Gastrocnemius medialis (tissue), 4 donors: ENCODE measurements around the gene PHF2. TPM values are rescaled to one million over a fixed set of nuclear protein-coding genes. Genes with fewer than 3 reads are reported as not detected.

Experiments used
- ATAC-seq, 2 donors: fragments of 150-250 bp; one replicate each; pipeline ENCODE4 v1.9.1; 2016
- DNase-seq, 2 donors: peaks; one replicate each; pipeline ENCODE4 v3.0.0-alpha.2; 2019
- H3K27ac ChIP-seq, 4 donors: fragments of 200-600 bp; sonication (generic); 1 replicate in 1 of 4; 2 replicates in 3 of 4; pipeline ENCODE4 v1.5.1; 2016 to 2018; ENCODE audit warnings: mild to moderate bottlenecking in 2 of 4, moderate library complexity in 1 of 4
- H3K27me3 ChIP-seq, 3 donors: fragments of 200-600 bp; sonication (generic) in 2 of 3; 1 replicate in 1 of 3; 2 replicates in 2 of 3; pipeline versions ENCODE4 v1.5.1 to v1.6.0; 2016 to 2019; ENCODE audit warnings: mild to moderate bottlenecking in 1 of 3, moderate library complexity in 1 of 3
- H3K36me3 ChIP-seq, 2 donors: fragments of 200-600 bp; sonication (generic) in 1 of 2; one replicate each; pipeline ENCODE4 v1.5.1; 2017 to 2018
- H3K4me1 ChIP-seq, 2 donors: fragments of 200-600 bp; sonication (generic) in 1 of 2; one replicate each; pipeline ENCODE4 v1.5.1; 2016 to 2017; ENCODE audit warnings: mild to moderate bottlenecking in 2 of 2
- H3K4me3 ChIP-seq, 4 donors: fragments of 200-600 bp; sonication (generic) in 3 of 4; 1 replicate in 1 of 4; 2 replicates in 3 of 4; pipeline ENCODE4 v1.5.1; 2016 to 2019; ENCODE audit warnings: mild to moderate bottlenecking in 2 of 4
- H3K9me3 ChIP-seq, 3 donors: fragments of 200-600 bp; sonication (generic) in 2 of 3; 1 replicate in 1 of 3; 2 replicates in 2 of 3; pipeline ENCODE4 v1.5.1; 2016 to 2019
- POLR2A ChIP-seq, 2 donors: fragments of 450-650 bp; IDR thresholded peaks; one replicate each; pipeline ENCODE4 v1.6.1; 2017; ENCODE audit warnings: antibody characterized with exemption in 2 of 2, mild to moderate bottlenecking in 2 of 2, moderate library complexity in 2 of 2
- in situ Hi-C, 4 donors: fragments of 200-750 bp; cut with MboI; loops; one replicate each; pipeline versions ENCODE4 v1.15.0 to v1.8.0; 2017; ENCODE audit warnings: low sequenced_read_pairs in 4 of 4
- intact Hi-C: fragments of 100-400 bp; cut with DNase I; formaldehyde crosslinking; loops from one replicate; pipeline ENCODE4 v1.15.1; 2023; ENCODE audit warnings: low total_unique reads
- total RNA-seq, 4 donors: library from RNA; depleted of rRNA; stranded (reverse); fragments of >200 nt; gene quantifications; one replicate each; pipeline versions ENCODE4 v1.1.0 to v1.2.3, GENCODE V29; 2016
- TF ChIP-seq, protein P1 (sequence below), 5 experiments: fragments of 450-650 bp in 3 of 5; fragments of 200-600 bp in 2 of 5; sonication (generic) in 2 of 5; IDR thresholded peaks in 4 of 5; conservative IDR thresholded peaks in 1 of 5; 1 replicate in 4 of 5; 2 replicates in 1 of 5; pipeline ENCODE4 v1.5.1; 2016 to 2019; ENCODE audit warnings: antibody characterized with exemption in 5 of 5, mild to moderate bottlenecking in 3 of 5, moderate library complexity in 3 of 5

Gene PHF2
- total RNA-seq, 4 donors from 2014 or later, result 18.8 to 24.3 (median 21.9) TPM

DNA sequence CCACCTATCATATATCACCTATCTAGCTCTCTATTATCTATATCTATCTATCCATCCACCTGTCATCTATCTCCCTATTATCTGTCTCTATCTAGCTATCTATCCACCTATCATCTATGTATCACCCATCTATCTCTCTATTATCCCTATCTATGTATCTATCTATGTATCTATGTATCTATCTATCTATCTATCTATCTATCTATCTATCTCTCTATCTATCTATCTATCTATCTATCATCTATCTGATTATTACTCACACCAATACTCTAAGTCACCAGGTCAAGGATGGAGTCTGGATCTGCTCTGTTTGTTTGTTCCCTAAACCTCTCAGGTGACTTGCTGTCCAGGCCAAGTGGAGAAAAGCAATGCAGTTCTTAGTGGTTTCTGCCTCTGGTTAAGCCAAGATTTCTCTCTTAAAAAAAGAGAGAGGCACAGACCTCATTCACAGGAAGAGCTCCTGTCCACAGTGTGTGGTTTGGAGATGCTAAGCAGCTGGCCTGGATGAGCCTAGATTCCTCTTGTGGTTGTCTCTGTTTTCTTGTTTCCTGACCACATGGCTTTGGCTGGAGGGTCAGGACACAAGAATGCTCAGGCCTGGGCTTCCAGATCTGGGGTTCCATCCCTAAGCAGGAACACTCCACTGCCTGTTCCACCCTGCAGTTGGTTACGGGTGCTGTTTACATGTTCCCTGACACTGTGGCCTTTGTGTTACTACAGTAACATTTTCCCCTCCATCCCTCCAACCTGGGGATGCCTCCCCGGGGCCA, 133.4 kb downstream of the PHF2 start:
- no peak for TF ChIP-seq POLR2A (IDR thresholded peaks at IDR 0.05)
- TF ChIP-seq, protein P1, sequence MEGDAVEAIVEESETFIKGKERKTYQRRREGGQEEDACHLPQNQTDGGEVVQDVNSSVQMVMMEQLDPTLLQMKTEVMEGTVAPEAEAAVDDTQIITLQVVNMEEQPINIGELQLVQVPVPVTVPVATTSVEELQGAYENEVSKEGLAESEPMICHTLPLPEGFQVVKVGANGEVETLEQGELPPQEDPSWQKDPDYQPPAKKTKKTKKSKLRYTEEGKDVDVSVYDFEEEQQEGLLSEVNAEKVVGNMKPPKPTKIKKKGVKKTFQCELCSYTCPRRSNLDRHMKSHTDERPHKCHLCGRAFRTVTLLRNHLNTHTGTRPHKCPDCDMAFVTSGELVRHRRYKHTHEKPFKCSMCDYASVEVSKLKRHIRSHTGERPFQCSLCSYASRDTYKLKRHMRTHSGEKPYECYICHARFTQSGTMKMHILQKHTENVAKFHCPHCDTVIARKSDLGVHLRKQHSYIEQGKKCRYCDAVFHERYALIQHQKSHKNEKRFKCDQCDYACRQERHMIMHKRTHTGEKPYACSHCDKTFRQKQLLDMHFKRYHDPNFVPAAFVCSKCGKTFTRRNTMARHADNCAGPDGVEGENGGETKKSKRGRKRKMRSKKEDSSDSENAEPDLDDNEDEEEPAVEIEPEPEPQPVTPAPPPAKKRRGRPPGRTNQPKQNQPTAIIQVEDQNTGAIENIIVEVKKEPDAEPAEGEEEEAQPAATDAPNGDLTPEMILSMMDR (IDR thresholded peaks at IDR 0.05 in 4 of 5, conservative IDR thresholded peaks at IDR 0.05 in 1 of 5), result no peak
- in situ Hi-C loops, result no loop called here
- H3K9me3 ChIP-seq, result no peaks in the 10 kb centered on the region
- no peaks in the 10 kb centered on the region for H3K27me3 ChIP-seq
- H3K4me1 ChIP-seq, result peaks cover 0 to 6% of the 10 kb centered on the region in 2 donors
- no peak for ATAC-seq
- H3K36me3 ChIP-seq, result no peaks in the 10 kb centered on the region
- no peak overlapping the region for H3K4me3 ChIP-seq
- intact Hi-C loops, result no loop called here
- DNase-seq, result no peak
- no peak overlapping the region for H3K27ac ChIP-seq

DNA sequence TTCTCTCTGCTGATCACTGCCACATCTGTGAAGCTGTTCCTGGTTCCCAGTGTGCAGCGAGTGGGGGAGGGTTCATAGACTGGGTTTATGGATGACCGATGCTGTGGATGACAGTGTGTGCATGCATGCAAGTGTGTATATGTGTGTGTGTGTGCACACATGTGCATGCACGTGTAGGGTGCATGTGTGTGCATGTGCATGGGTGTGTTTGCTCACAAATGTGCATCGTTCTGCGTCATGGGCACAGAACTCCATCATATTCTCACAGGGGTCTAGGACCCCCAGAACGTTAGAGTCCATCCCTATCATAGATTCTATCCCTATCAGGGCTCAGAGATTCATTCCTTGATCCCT, 134.0 kb downstream of the PHF2 start:
- in situ Hi-C loops, result no loop called here
- Histone ChIP-seq H3K9me3 (no peaks in the 10 kb centered on the region), H3K27ac (no peak overlapping the region), H3K4me1 (peaks cover 0 to 6% of the 10 kb centered on the region in 2 donors), H3K4me3 (no peak overlapping the region), H3K36me3 (no peaks in the 10 kb centered on the region), H3K27me3 (no peaks in the 10 kb centered on the region)
- no peak for TF ChIP-seq POLR2A (IDR thresholded peaks at IDR 0.05)
- TF ChIP-seq, protein P1 (IDR thresholded peaks at IDR 0.05 in 4 of 5, conservative IDR thresholded peaks at IDR 0.05 in 1 of 5), result no peak
- intact Hi-C loops, result no loop called here
- ATAC-seq (no peak), DNase-seq (no peak)

DNA sequence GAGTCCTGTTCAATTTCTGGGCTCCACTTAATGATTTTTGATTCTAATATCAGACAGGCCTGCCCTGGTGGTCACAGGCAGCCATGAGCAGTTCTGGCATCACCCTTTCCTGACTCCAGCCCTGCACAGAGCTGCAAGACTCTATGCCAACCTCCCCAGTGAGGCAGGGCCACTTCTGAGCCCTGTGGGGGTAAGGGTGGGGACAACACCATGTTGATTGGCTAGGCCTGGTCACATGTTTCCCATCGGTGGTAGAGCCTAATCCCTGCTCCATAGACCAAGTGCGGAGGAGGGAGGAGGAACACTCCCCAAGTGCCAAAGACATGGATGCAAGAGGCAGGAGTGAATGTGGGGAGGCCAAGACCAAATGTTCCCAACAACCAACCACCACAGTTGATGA, 134.6 kb downstream of the PHF2 start:
- intact Hi-C loops (no loop called here), in situ Hi-C loops (no loop called here)
- Histone ChIP-seq H3K4me3 (no peak overlapping the region), H3K9me3 (no peaks in the 10 kb centered on the region), H3K27me3 (no peaks in the 10 kb centered on the region), H3K36me3 (no peaks in the 10 kb centered on the region), H3K27ac (no peak overlapping the region), H3K4me1 (peaks cover 0 to 6% of the 10 kb centered on the region in 2 donors)
- no peak for DNase-seq
- no peak for TF ChIP-seq POLR2A (IDR thresholded peaks at IDR 0.05)
- TF ChIP-seq, protein P1 (IDR thresholded peaks at IDR 0.05 in 4 of 5, conservative IDR thresholded peaks at IDR 0.05 in 1 of 5), result no peak
- ATAC-seq, result no peak

DNA sequence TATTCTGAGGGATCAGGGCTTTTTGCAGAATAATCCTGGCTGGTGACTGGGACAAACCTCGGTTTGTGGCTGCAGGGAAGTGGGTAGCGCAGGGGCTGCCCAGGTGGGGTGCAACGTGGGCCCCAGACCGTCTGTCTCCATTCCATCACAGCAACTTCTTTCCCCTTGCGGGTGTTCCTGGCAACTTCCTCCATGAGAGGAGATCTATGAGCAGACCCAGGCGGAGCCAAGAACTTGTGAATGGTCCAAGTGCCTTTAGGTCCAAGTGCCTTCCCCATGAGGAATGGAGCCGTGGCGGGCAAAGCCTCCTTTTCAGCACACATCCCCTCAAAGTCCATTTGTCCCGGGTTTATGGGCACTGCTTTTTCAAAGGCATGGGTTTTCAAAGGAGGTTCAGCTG, 136.5 kb downstream of the PHF2 start:
- in situ Hi-C loops, result no loop called here

More for the DNA sequence above, 136.5 kb downstream of the PHF2 start:
- Histone ChIP-seq H3K27me3 (no peaks in the 10 kb centered on the region), H3K4me3 (no peak overlapping the region), H3K4me1 (peaks cover 0 to 6% of the 10 kb centered on the region in 2 donors), H3K36me3 (no peaks in the 10 kb centered on the region), H3K27ac (no peak overlapping the region), H3K9me3 (no peaks in the 10 kb centered on the region)
- DNase-seq (no peak), ATAC-seq (no peak)
- intact Hi-C loops, result no loop called here
- no peak for TF ChIP-seq POLR2A (IDR thresholded peaks at IDR 0.05)
- TF ChIP-seq, protein P1 (IDR thresholded peaks at IDR 0.05 in 4 of 5, conservative IDR thresholded peaks at IDR 0.05 in 1 of 5), result no peak
